Esophagus squamous epithelium (tissue), 4 donors: ENCODE measurements around the gene CALU.

Experiments
- CTCF ChIP-seq, 6 experiments: fragments of 450-650 bp in 4 of 6; fragments of 200-600 bp in 2 of 6; sonication (generic) in 2 of 6; IDR thresholded peaks; one replicate each; pipeline ENCODE4 v1.5.1; 2016 to 2019; ENCODE audit warnings: antibody characterized with exemption in 6 of 6, mild to moderate bottlenecking in 4 of 6, moderate library complexity in 4 of 6
- POLR2A ChIP-seq, 4 donors: fragments of 450-650 bp; IDR thresholded peaks; one replicate each; pipeline ENCODE4 v1.6.1; 2017; ENCODE audit warnings: antibody characterized with exemption in 4 of 4, mild to moderate bottlenecking in 4 of 4, moderate library complexity in 3 of 4

GRCh38 chr7:128699196-128699712 lies 39.9 kb upstream of the CALU start:
- TF ChIP-seq CTCF (IDR thresholded peaks at IDR 0.05) (no peak), POLR2A (IDR thresholded peaks at IDR 0.05) (no peak)
